ENCODE results near the gene ENTHD1. TPM values are rescaled to one million over a fixed set of nuclear protein-coding genes. Genes with fewer than 3 reads are reported as not detected.

ENTHD1 gene
- total and polyA plus RNA-seq, 2 of the 4 experiments (the other 2 are of a cell fraction): not detected

GRCh38 chr22:39856588-39856987, 37.0 kb downstream of the ENTHD1 start:
- POLR2A ChIA-PET (ENCODE audit: unreplicated experiment): no interaction called here
- H2AK9ac ChIP-seq (replicated peaks; ENCODE audit: low read depth, low read length, poor library complexity): no peak overlapping the region
- H3K36me3 ChIP-seq (ENCODE audit: control insufficient read depth, insufficient read depth, low read length): no peaks in the 10 kb centered on the region
- CTCF ChIA-PET: no interaction called here
- no peak overlapping the region for H3K27ac ChIP-seq (ENCODE audit: insufficient read depth, low read length)
- no peak overlapping the region for H3K4ac ChIP-seq (ENCODE audit: low read depth, low read length)
- H3K14ac ChIP-seq (replicated peaks; ENCODE audit: low read depth, low read length): no peak overlapping the region
- no peak for DNase-seq
- WGBS, 2 experiments (ENCODE audit: extremely low coverage in 2 of 2, insufficient read length in 1 of 2): no CpG with 5 or more reads among the region's 4 CpGs
- H4K91ac ChIP-seq (ENCODE audit: insufficient read depth, low read depth, low read length): no peak overlapping the region
- H4K20me1 ChIP-seq (ENCODE audit: insufficient read depth, low read length): no peaks in the 10 kb centered on the region
- no peak overlapping the region for H2AK5ac ChIP-seq (ENCODE audit: low read depth, low read length)
- H2BK5ac ChIP-seq (ENCODE audit: low read depth, low read length, poor library complexity, severe bottlenecking): no peak overlapping the region
- peaks cover 17% of the 10 kb centered on the region for H3K27me3 ChIP-seq (ENCODE audit: control insufficient read depth, insufficient read depth, low read length)
- no peak overlapping the region for H4K8ac ChIP-seq (ENCODE audit: low read depth in 2 of 2, low read length in 2 of 2)
- no peaks in the 10 kb centered on the region for H3K79me1 ChIP-seq (ENCODE audit: low read depth in 1 of 2, low read length in 2 of 2)
- no peaks in the 10 kb centered on the region for H3K9me1 ChIP-seq (ENCODE audit: insufficient read depth, low read length)
- no peak overlapping the region for H3K56ac ChIP-seq (ENCODE audit: extremely low read depth, insufficient read depth, low read length)
- no peak overlapping the region for H2AFZ ChIP-seq (replicated peaks; ENCODE audit: low read length, poor library complexity)
- no peak overlapping the region for H2BK120ac ChIP-seq (ENCODE audit: low read depth, low read length)
- no TSS peak for BruUV-seq (replicated peaks)
- dilution Hi-C loops (cut with HindIII; ENCODE audit: low sequenced_read_pairs, unreplicated experiment): no loop called here
- no peak overlapping the region for H3K4me3 ChIP-seq (ENCODE audit: insufficient read depth, low read depth, low read length)
- no peak overlapping the region for H3K9ac ChIP-seq (ENCODE audit: low read depth, low read length)
- H2BK20ac ChIP-seq (ENCODE audit: low read depth, low read length): no peak overlapping the region
- H4K5ac ChIP-seq (ENCODE audit: low read depth, low read length): no peak overlapping the region
- no peak overlapping the region for H3K4me2 ChIP-seq (ENCODE audit: low read depth, low read length)
- intact Hi-C loops (cut with micrococcal nuclease): no loop called here
- no peaks in the 10 kb centered on the region for H3K4me1 ChIP-seq (ENCODE audit: control insufficient read depth, insufficient read depth, low read length)
- in situ Hi-C loops (cut with MboI; ENCODE audit: low sequenced_read_pairs): no loop called here
- no peak for TF ChIP-seq NFE2L2 (IDR thresholded peaks at IDR 0.05; ENCODE audit: low read depth, low read length)
- no peak for TF ChIP-seq POLR2A (IDR thresholded peaks at IDR 0.05; ENCODE audit: low read depth, low read length)
- no peak for TF ChIP-seq CHD1 (IDR thresholded peaks at IDR 0.05; ENCODE audit: low read depth, low read length)
- no peak for TF ChIP-seq RAD21 (IDR thresholded peaks at IDR 0.05; ENCODE audit: low read length)
- no peak for TF ChIP-seq FOS (IDR thresholded peaks at IDR 0.05; ENCODE audit: low read depth, low read length)
- no peak for TF ChIP-seq CEBPB (IDR thresholded peaks at IDR 0.05; ENCODE audit: low read depth, low read length)
- TF ChIP-seq USF2 (IDR thresholded peaks at IDR 0.05; ENCODE audit: low read depth, low read length): no peak
- TF ChIP-seq ELK1 (IDR thresholded peaks at IDR 0.05; ENCODE audit: borderline replicate concordance, low read depth, low read length): no peak
- no peak for TF ChIP-seq CTCF (conservative IDR thresholded peaks at IDR 0.05; ENCODE audit: low read depth, low read length)
- no peak for TF ChIP-seq MXI1 (IDR thresholded peaks at IDR 0.05; ENCODE audit: borderline replicate concordance, low read depth, low read length)
- TF ChIP-seq SMC3 (IDR thresholded peaks at IDR 0.05; ENCODE audit: low read depth, low read length): no peak
- no peak for TF ChIP-seq RCOR1 (IDR thresholded peaks at IDR 0.05; ENCODE audit: insufficient replicate concordance, low read length)
- no peak for TF ChIP-seq MAZ (IDR thresholded peaks at IDR 0.05; ENCODE audit: borderline replicate concordance, low read depth, low read length)
- no peak for TF ChIP-seq BHLHE40 (IDR thresholded peaks at IDR 0.05; ENCODE audit: low read depth, low read length)
- no peak for TF ChIP-seq RFX5 (IDR thresholded peaks at IDR 0.05; ENCODE audit: low read depth, low read length)
- no peak overlapping the region for H3K23ac ChIP-seq (ENCODE audit: low read depth, low read length)
- H3K9me3 ChIP-seq (ENCODE audit: control insufficient read depth, insufficient read depth, low read length): no peaks in the 10 kb centered on the region
- no peak overlapping the region for H3K18ac ChIP-seq (ENCODE audit: low read depth, low read length)
- no peak for ATAC-seq (ENCODE audit: low read depth)
- H2BK15ac ChIP-seq (ENCODE audit: low read depth, low read length): no peak overlapping the region
